Islet precursor cell (in vitro differentiated cells): ENCODE measurements around the gene KLLN.
"Not testable (repeated sequence)": the region's sequence is repeated elsewhere in the genome, so short reads cannot be mapped to it uniquely, and the experiment has no call there.

ENCODE experiments used
- DNase-seq: peaks from one replicate; pipeline ENCODE4 v3.0.0-alpha.2; 2018

The KLLN gene

GRCh38 chr10:87863053-87863943 lies at the start of gene KLLN, which contains the start of gene PTEN:
Gene KLLN, minus strand, starts transcription at chr10:87863533. Its CDS starts 1,046 bp downstream, at chr10:87862487.
Gene PTEN, plus strand, starts transcription at chr10:87863625. Its CDS starts 845 bp downstream, at chr10:87864470.
- DNase-seq, result peak; percentile 95

DNA sequence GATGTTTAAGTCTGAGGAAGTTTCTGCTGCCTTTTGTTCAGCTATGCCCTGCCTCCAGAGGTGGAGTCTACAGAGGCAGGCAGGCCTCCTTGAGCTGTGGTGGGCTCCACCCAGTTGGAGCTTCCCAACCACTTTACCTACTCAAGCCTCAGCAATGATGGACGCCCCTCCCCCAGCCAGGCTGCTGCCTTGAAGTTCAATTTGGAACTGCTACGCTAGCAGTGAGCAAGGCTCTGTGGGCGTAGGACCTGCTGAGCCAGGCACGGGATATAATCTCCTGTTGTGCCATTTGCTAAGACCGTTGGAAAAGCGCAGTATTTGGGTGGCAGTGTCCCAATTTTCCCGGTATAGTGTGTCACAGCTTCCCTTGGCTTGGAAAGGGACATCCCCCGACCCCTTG lies 40.1 kb upstream of the KLLN start:
- not testable (repeated sequence) for DNase-seq

- DNase-seq, result not testable (repeated sequence)
These were observed 34.6 kb upstream of the KLLN start for GRCh38 chr10:87897957-87898356.

GRCh38 chr10:87896216-87896615 lies 32.9 kb upstream of the KLLN start:
- DNase-seq, result no peak

GRCh38 chr10:87895430-87895829 lies 32.1 kb upstream of the KLLN start:
- no peak for DNase-seq

DNA sequence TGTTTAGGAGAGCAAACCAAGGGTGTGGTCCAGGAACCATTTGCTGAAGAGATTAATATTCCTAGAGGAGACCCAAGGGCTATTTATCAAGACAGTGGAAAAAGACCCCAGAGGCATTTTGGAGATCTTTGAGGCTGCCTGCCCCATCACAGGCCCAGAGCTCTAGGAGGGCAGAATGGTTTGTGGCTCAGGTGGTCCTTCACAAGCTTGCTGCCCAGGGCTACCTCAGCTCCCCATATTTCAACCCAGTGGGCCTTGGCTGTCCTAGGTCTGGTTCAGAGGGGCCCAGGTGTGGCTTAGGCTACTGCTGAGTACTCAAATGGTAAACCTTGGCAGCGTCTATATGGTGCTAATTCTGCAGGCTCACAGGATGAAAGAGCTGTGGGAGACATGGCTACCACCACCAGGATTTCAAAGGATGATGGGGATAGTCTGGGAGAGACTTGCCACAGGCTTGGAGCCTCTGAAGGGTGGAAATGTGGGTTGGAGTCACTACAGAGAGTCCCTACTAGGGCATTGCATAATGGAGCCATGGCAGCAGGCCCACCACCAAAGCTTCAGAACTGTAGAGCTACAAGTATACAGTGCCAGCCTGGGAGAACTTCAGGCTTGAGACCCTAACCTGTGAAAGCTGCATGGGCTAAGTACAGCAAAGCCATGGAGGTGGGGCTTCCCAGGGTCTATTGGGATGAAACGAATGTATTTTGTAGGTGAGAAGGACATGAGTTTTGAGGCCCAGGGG lies 24.4 kb upstream of the KLLN start:
- no peak for DNase-seq

GRCh38 chr10:87887146-87887545 lies 23.8 kb upstream of the KLLN start:
- DNase-seq, result no peak

GRCh38 chr10:87886635-87887034 lies 23.3 kb upstream of the KLLN start:
- DNase-seq, result no peak

- DNase-seq, result no peak
These were observed 19.4 kb upstream of the KLLN start for GRCh38 chr10:87882555-87883294.

DNA sequence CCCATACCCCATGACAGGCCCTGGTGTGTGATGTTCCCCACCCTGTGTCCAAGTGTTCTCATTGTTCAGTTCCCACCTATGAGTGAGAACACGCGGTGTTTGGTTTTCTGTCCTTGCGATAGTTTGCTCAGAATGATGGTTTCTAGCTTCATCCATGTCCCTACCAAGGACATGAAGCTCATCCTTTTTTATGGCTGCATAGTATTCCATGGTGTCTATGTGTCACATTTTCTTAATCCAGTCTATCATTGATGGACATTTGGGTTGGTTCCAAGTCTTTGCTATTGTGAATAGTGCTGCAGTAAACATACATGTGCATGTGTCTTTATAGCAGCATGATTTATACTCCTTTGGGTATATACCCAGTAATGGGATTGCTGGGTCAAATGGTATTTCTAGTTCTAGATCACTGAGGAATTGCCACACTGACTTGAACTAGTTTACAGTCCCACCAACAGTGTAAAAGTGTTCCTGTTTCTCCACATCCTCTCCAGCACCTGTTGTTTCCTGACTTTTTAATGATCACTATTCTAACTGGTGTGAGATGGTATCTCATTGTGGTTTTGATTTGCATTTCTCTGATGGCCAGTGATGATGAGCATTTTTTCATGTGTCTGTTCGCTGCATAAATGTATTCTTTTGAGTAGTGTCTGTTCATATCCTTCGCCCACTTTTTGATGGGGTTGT lies 18.2 kb upstream of the KLLN start:
- DNase-seq, result not testable (repeated sequence)

GRCh38 chr10:87880336-87880735 lies 17.0 kb upstream of the KLLN start:
- no peak for DNase-seq

DNA sequence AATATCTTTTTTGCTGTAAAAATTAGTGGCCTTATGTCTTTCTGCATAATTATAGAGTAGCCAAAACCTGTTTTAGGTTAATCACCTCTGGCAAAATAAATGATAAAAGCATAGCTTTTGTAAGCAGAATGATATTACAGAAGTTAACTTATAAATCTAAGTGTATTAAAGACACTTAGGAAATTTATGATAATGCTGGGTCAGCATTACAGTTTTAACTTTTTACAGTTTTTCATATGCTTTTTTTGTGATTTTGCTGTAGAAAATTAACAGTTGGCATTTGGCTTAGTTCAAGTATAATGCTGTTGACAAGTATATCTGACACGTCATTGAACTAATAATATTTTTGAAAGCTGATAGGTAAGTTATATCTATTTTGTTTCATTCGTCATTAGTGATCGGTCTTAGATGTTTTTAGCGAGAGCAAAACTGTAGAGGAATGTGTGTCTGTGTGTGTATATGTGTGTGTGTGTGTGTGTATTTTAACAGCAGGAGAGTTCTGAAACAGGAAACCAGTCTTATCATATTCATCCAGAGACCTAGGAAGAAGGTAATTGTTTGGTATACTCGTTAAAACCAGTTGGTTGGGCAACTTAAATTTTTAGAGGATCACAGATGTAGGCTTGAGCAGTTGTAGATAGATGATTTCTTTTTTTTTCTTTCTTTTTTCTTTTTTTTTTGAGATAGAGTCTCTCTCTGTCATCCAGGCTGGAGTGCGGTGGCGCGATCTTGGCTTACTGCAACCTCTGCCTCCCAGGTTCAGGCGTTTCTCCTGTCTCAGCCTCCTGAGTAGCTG lies 15.5 kb upstream of the KLLN start:
- no peak for DNase-seq

DNA sequence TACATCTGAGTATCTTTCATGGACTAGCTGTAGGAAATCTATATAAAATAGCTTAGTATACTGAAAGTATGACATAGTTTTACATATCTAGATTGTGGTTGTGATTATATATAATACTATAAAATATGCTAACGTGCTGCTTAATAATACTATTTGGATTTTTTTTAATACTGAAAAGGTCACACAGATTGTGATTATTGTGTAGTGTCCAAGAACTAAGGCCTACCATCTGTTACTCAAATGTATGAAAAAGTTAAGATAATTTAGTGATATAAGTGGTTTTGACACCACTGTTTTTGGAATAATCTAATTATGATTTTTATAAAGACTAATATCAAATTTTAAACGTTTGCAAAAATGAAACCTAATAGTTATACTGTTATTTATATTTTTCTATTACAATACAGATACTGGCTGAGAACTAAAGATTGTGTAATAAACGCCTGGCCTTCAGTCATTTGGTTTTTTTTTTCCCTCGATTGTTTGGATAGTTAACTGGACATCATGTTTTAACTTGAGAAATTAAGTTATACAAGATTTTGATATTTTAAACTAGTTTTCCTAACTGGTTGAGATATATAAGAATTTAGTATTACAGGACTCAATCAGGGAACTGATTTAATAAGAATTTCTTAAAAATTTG lies 12.7 kb upstream of the KLLN start:
- DNase-seq, result no peak

DNA sequence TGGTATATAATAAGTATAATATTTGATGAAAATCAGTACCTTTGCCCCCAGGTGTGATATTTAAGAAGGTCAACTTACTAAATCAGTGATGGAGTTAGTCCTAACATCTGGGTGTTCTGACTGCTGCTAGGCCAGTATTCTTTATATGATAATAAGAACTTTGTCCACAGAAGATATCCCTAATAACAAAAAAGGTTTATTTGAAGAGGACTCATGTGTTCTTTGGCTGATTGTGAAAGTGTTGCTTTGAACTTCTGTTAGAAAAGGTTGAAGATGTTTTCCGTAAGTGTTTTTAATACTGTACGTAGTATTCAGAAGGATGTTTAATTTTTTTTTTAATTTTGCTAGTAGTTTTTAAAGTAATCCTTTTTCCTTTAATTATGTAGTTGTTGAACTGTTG lies 10.3 kb upstream of the KLLN start:
- no peak for DNase-seq

DNA sequence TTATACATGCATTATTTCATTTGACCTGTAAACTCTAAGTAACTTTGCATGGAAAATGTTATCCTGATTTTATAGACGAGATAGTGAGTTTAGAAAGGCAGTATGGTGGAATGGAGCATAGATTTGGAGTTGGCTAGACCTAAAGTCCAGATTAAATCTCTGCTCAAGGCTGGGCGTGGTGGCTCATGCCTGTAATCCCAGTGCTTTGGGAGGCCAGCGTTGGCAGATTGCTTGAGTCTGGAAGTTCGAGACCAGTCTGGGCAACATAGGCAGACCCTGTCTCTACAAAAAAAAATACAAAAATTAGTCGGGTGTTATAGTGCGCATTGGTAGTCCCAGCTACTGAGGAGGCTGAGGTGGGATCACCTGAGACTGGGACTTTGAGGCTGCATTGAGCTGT lies 9.5 kb upstream of the KLLN start:
- no peak for DNase-seq

DNA sequence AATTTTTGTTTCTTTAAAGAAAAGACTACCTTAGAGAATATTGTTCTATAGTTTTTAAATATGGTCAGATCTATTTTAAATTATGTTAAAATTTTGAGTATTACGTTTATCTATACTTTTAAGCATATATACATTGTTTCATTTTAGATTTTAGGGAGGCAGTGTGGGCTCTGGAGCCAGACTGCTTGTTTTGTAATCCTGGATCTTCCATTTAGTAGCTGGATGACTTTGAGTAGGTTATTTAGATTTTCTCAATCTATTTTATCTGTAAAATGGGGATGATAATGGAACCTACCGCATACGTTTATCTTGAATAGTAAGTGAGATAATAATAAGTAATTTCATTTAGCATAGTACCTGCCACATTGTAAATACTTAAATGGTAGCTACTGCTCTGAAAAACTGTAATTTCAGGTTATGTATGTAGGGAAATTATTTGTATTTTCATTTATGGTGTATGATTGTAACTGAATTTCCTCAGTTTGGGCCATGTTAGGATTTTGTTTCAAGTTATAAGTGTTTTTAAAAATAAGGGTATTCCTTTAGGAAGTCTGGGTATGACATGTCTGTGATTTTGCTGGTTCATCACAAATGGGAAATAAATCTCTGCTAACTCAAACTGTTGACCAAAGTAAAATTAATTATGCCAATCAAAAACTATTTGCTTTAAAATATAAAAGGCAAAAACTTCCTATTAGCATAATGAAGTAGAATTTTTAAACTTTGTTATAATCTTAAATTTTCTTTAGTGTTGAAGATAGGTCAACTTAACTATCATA lies 6.6 kb upstream of the KLLN start:
- no peak for DNase-seq

- DNase-seq, result not testable (repeated sequence)
These were observed 5.8 kb upstream of the KLLN start for GRCh38 chr10:87869139-87869538.

DNA sequence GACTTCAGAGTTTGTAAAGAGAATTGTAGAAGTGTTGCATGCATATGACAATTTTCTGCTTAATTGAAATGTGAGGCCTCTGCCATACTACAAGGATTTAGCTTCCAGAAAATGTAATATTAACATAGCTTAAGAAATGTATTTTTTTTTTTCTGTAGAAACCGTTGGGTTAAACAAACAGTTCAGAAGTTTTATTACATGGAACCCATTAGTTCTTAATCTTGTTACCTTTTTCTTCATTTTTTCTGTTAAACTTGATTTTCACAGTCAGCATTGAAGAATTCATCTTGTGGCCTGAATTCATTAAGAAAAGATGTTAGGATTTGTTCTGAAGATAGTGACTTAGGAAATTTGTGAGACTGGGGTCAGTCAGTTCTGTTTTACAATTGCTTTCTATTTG lies 4.9 kb upstream of the KLLN start:
- DNase-seq, result no peak

DNA sequence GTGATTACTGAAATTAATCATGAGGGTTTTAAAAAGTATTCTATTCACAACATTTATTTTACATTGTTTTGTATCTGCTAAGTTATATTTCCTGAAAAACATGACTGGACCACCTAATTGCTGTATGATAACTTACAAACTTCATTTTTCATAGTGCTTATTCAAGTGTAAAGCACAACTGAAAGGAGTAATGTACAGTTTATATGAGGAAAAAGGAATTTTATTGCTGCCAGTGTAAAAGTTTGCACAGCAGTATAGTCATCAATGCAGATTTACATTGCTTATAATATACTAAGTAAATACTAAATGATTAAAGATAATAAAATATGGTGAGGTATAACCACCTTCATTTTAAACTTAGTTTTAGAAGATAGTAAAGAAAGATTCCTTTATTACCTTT lies 4.1 kb upstream of the KLLN start:
- no peak for DNase-seq

DNA sequence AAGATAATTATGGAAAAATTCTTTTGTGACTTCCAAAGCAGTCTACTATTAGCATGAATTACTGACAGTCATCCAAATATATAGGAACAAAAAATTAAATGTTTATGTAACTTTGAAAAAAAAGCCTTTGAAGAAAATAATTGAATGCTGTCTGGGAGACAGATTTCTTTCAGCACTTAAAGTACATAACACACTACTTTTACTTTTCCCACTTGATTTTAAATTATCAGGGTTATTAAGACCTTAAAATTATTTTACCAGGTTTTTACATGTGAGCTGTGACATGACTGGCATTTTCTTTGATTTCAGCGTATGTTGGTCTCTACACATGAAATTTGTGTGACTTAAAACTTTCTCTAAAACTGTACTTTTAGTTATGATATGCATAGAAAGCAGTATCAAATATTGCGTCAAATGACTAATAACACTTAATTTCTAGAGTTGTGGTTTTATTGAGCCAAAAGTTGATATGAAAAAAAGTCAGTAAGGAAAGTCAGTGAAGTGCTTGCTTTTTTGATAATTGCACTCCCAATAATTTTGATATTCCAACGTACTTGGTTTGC lies 3.2 kb upstream of the KLLN start:
- DNase-seq, result no peak
